HepG2 (cell line): ENCODE measurements around the gene FAHD2A. TPM values are rescaled to one million over a fixed set of nuclear protein-coding genes. Genes with fewer than 3 reads are reported as not detected.

ENCODE experiments used
- CBX1 ChIP-seq: IDR thresholded peaks from one replicate; pipeline ENCODE4 v1.6.1; 2016; ENCODE audit warnings: antibody characterized with exemption, low read depth
- CHD4 ChIP-seq: fragments of 200-600 bp; sonication (generic); IDR thresholded peaks from 2 replicates; pipeline ENCODE4 v1.7.0; 2017; ENCODE audit warnings: mild to moderate bottlenecking, low read length, borderline replicate concordance
- GABPB1 ChIP-seq: IDR thresholded peaks from 2 replicates; pipeline ENCODE4 v1.6.1; 2016; ENCODE audit warnings: mild to moderate bottlenecking, missing genetic modification reagents, moderate library complexity, missing compliant biosample characterization
- NFE2 ChIP-seq: sonication (generic); formaldehyde crosslinking; IDR thresholded peaks from 2 replicates; pipeline ENCODE4 v1.4.0; 2020; ENCODE audit warnings: missing genetic modification reagents
- PLSCR1 ChIP-seq: sonication (generic); formaldehyde crosslinking; IDR thresholded peaks from 2 replicates; pipeline ENCODE4 v1.5.0; 2020; ENCODE audit warnings: missing genetic modification reagents, mild to moderate bottlenecking, borderline replicate concordance
- SSRP1 ChIP-seq: IDR thresholded peaks from 2 replicates; pipeline ENCODE4 v1.6.1; 2016; ENCODE audit warnings: control low read depth
- TBL1XR1 ChIP-seq: fragments of 150-350 bp; IDR thresholded peaks from 2 replicates; pipeline ENCODE4 v1.6.1; 2014; ENCODE audit warnings: borderline replicate concordance, low read length; ENCODE audit not compliant: partially characterized antibody
- TGIF2 ChIP-seq: IDR thresholded peaks from 2 replicates; pipeline ENCODE4 v1.6.1; 2016; ENCODE audit warnings: control low read depth, missing compliant biosample characterization
- YEATS4 ChIP-seq: sonication (generic); formaldehyde crosslinking; IDR thresholded peaks from 2 replicates; pipeline ENCODE4 v1.4.0; 2020; ENCODE audit warnings: missing genetic modification reagents, borderline replicate concordance
- ZBTB1 ChIP-seq: sonication (generic); formaldehyde crosslinking; IDR thresholded peaks from 2 replicates; pipeline ENCODE4 v1.4.0; 2020; ENCODE audit warnings: missing genetic modification reagents, borderline replicate concordance
- ZEB1 ChIP-seq: IDR thresholded peaks from 2 replicates; pipeline ENCODE4 v1.6.1; 2012; ENCODE audit warnings: mild to moderate bottlenecking, low read depth, inconsistent platforms; ENCODE audit not compliant: insufficient replicate concordance
- ZNF136 ChIP-seq: sonication (generic); formaldehyde crosslinking; IDR thresholded peaks from 2 replicates; pipeline ENCODE4 v1.8.1; 2022; ENCODE audit warnings: low read depth, mild to moderate bottlenecking, moderate library complexity, missing genetic modification reagents
- ZNF33B ChIP-seq: sonication (generic); formaldehyde crosslinking; IDR thresholded peaks from 2 replicates; pipeline ENCODE4 v1.5.1; 2020; ENCODE audit warnings: mild to moderate bottlenecking, missing genetic modification reagents
- ZNF605 ChIP-seq: sonication (generic); formaldehyde crosslinking; IDR thresholded peaks from 2 replicates; pipeline ENCODE4 v1.8.0; 2022; ENCODE audit warnings: mild to moderate bottlenecking, missing genetic modification reagents
- ZNF619 ChIP-seq: sonication (generic); formaldehyde crosslinking; IDR thresholded peaks from 2 replicates; pipeline ENCODE4 v1.4.0; 2020; ENCODE audit warnings: mild to moderate bottlenecking, missing genetic modification reagents
- ZNF790 ChIP-seq: sonication (generic); formaldehyde crosslinking; IDR thresholded peaks from 2 replicates; pipeline ENCODE4 v1.8.0; 2022; ENCODE audit warnings: missing genetic modification reagents, mild to moderate bottlenecking, borderline replicate concordance
- ZNF850 ChIP-seq: sonication (generic); formaldehyde crosslinking; conservative IDR thresholded peaks from 2 replicates; pipeline ENCODE4 v1.9.0; 2021; ENCODE audit warnings: mild to moderate bottlenecking, missing genetic modification reagents
- polyA plus RNA-seq, 8 experiments: library from polyadenylated mRNA; depleted of rRNA in 3 of 8; stranded (reverse) in 7 of 8; unstranded in 1 of 8; fragments of >200 nt; fragmentation: Illumina TruSeq in 4 of 8; extraction: Trizol in 4 of 8; gene quantifications; 2 replicates each; pipeline versions ENCODE4 v1.2.1 to v1.2.3, GENCODE V29; 2011 to 2016; ENCODE audit warnings: low read depth in 4 of 8, missing spikeins in 1 of 8, mixed read lengths in 1 of 8; ENCODE audit not compliant: insufficient read depth in 1 of 8
- total RNA-seq, 5 experiments: library from RNA; depleted of rRNA; stranded (reverse); fragments of >200 nt; fragmentation: Illumina TruSeq; extraction: Trizol; gene quantifications; 2 replicates each; pipeline ENCODE4 v1.2.3, GENCODE V29; 2016; ENCODE audit warnings: low read depth in 1 of 5
- TF ChIP-seq, protein P1 (sequence below): sonication (generic); formaldehyde crosslinking; IDR thresholded peaks from 2 replicates; pipeline ENCODE4 v1.5.0; 2020; ENCODE audit warnings: mild to moderate bottlenecking, missing genetic modification reagents, borderline replicate concordance
- TF ChIP-seq, protein P2 (sequence below): sonication (generic); formaldehyde crosslinking; IDR thresholded peaks from 2 replicates; pipeline ENCODE4 v1.8.0; 2022; ENCODE audit warnings: low read depth, missing genetic modification reagents
- TF ChIP-seq, protein P3 (sequence below): sonication (generic); formaldehyde crosslinking; IDR thresholded peaks from 2 replicates; pipeline ENCODE4 v1.4.0; 2020; ENCODE audit warnings: missing genetic modification reagents

The FAHD2A gene
- total and polyA plus RNA-seq, 2 of the 13 experiments (the other 11 are each of a cell fraction or from before 2014, with no cell fraction given) = 34.0 to 44.2 TPM

DNA sequence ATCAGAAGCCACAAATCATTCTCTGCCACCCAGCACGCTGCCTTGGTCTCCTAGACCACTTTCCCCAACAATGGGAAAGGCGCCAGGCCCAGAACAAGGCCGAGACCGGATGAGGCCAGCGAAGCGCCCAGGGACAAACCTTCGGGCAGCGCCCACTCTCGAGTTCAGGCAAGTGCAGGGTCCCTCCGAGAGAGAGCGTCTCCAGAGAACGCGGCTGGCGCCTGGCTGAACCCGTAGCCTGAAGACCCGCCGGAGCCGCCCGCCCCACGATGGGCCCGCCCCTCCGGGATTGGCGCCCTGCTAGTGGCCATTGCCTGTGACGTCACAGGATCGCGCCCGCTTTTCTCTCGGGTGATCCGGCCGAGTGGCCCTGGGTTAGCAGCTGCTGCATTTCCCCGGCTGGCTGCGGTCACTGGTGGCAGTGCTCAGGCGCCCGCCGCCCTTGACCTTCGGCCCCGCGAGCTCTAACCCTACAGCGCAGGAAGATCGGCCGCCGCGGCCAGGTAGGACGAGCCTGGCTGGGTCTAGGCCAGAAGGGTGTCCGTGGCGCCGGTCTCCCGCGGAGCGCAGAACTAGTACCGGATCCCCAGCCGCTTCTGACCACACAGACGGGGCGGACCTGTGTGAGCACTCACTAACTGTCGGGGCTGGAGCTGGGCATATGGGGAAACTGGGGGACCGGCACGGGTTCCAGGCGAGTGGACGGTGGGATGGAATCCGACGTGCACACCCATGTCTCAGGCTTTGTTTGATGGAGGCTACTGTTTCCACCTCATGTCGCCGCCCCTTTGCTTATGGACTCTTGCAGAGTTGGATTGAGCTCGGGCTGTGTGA is at the start of gene FAHD2A (continued):
- no peak for TF ChIP-seq SSRP1 (CRISPR knock-in tag)
- TF ChIP-seq, protein P1, sequence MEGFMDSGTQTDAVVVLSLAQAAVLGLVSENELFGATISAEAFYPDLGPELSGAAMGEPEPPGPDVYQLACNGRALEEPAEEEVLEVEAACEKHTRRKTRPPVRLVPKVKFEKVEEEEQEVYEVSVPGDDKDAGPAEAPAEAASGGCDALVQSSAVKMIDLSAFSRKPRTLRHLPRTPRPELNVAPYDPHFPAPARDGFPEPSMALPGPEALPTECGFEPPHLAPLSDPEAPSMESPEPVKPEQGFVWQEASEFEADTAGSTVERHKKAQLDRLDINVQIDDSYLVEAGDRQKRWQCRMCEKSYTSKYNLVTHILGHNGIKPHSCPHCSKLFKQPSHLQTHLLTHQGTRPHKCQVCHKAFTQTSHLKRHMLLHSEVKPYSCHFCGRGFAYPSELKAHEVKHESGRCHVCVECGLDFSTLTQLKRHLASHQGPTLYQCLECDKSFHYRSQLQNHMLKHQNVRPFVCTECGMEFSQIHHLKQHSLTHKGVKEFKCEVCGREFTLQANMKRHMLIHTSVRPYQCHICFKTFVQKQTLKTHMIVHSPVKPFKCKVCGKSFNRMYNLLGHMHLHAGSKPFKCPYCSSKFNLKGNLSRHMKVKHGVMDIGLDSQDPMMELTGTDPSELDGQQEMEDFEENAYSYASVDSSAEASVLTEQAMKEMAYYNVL = peak; percentile 75; the same call in 1 of the 2 replicates
- TF ChIP-seq ZBTB1 (CRISPR knock-in tag) = no peak
- TF ChIP-seq ZEB1 = peak; percentile 52
- TF ChIP-seq, protein P2, sequence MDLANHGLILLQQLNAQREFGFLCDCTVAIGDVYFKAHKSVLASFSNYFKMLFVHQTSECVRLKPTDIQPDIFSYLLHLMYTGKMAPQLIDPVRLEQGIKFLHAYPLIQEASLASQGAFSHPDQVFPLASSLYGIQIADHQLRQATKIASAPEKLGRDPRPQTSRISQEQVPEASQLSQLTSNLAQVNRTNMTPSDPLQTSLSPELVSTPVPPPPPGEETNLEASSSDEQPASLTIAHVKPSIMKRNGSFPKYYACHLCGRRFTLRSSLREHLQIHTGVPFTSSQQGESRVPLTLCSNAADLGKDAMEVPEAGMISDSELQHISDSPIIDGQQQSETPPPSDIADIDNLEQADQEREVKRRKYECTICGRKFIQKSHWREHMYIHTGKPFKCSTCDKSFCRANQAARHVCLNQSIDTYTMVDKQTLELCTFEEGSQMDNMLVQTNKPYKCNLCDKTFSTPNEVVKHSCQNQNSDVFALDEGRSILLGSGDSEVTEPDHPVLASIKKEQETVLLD (CRISPR knock-in tag) = 0 out of 2 replicates have a peak, but pooled peaks have one; percentile 42
- TF ChIP-seq GABPB1 (CRISPR knock-in tag) = peak; percentile 87
- TF ChIP-seq ZNF136 = 0 out of 2 replicates have a peak, but pooled peaks have one; percentile 47
- TF ChIP-seq TBL1XR1 = no peak
- TF ChIP-seq ZNF605 (CRISPR knock-in tag) = peak; percentile 55
- TF ChIP-seq NFE2 (CRISPR knock-in tag) = no peak; the same call in 1 of the 2 replicates
- TF ChIP-seq CHD4 = no peak
- TF ChIP-seq ZNF33B (CRISPR knock-in tag) = peak; percentile 90
- TF ChIP-seq, protein P3, sequence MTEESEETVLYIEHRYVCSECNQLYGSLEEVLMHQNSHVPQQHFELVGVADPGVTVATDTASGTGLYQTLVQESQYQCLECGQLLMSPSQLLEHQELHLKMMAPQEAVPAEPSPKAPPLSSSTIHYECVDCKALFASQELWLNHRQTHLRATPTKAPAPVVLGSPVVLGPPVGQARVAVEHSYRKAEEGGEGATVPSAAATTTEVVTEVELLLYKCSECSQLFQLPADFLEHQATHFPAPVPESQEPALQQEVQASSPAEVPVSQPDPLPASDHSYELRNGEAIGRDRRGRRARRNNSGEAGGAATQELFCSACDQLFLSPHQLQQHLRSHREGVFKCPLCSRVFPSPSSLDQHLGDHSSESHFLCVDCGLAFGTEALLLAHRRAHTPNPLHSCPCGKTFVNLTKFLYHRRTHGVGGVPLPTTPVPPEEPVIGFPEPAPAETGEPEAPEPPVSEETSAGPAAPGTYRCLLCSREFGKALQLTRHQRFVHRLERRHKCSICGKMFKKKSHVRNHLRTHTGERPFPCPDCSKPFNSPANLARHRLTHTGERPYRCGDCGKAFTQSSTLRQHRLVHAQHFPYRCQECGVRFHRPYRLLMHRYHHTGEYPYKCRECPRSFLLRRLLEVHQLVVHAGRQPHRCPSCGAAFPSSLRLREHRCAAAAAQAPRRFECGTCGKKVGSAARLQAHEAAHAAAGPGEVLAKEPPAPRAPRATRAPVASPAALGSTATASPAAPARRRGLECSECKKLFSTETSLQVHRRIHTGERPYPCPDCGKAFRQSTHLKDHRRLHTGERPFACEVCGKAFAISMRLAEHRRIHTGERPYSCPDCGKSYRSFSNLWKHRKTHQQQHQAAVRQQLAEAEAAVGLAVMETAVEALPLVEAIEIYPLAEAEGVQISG (CRISPR knock-in tag) = no peak; the same call in none of the 2 replicates
- TF ChIP-seq ZNF619 = no peak
- TF ChIP-seq TGIF2 (CRISPR knock-in tag) = peak; percentile 13; the same call in 1 of the 2 replicates
- TF ChIP-seq ZNF790 = peak; percentile 71; the same call in 1 of the 2 replicates
- no peak for TF ChIP-seq PLSCR1 (CRISPR knock-in tag)
- TF ChIP-seq ZNF850 (CRISPR knock-in tag) = no peak
- no peak for TF ChIP-seq CBX1
- TF ChIP-seq YEATS4 (CRISPR knock-in tag) = peak; percentile 84
